Measurements from ENCODE around the gene ZNF385D.
"Not testable (repeated sequence)": the region's sequence is repeated elsewhere in the genome, so short reads cannot be mapped to it uniquely, and the experiment has no call there.

Gene ZNF385D

DNA sequence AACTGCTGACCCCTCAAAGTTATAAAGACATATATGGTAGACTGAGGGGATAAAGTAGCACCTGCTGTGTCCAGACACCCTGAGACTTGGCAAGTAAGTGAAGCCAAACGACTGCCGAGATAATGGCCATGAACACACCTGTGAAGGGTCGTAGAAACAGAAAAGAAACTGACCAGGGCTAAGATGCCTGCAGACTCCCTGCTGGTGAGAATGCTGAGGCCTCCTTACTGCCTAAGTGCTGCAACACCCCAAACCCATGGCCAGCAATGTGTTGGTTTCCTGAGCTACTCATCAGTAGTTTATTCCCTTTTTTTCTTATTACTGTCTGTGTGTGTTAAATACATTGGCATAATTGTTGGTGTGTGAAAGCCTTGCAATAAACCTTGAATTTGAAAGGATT lies 233.8 kb downstream of the ZNF385D start:
- no peak for DNase-seq (ENCODE audit: low read depth)

DNA sequence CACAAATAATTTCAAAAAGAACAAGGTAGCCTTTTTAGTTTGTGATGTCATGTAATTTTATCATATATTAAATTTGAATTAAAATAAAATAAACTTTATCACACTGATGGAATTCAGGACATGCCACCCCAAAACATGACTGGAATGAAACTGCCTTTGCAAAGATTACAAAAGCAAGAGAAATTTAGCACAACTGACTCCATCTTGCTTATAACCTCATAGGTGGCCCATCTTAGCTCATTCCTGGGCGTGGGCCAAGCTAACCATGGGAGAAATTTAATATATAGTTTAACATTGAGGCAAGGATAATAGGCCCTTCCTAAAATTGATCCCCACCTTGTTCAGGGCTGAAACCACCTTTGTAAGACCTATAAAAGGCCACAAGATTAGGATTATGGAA lies 235.6 kb downstream of the ZNF385D start:
- no peak for DNase-seq (ENCODE audit: low read depth)

DNA sequence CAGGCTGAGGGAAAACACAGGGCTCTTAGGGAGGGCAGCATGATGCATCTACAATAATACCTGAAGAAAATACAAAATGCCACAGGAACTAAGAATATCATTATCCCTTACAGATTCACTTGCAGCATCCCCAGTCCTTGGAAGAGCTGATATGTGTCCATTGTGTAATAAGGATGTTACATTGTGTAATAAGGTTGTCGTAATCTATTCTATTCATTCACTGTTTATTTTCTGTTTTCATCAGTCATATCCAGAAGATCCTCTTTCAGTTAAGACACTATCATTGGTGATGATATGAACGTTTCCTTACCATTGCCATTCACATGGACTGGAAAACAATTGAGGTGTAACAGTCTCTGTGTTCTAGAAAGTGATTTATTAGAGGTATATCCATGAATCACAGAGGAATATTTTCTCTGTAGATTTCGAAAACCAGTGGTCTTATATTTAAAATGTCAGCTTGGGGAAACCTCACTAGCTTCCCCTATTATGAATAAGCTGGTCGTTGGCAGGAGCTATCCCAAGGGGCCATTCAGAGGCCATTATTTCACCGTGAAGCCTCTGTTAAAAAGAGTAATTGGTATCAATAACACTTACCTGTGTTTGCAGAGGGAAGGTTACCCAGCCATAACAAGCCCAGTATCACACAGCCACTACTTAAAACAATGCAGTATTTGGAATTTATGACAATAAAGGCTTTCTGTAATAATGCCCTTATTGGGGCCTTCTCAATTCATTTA lies 241.1 kb downstream of the ZNF385D start:
- no peak for DNase-seq (ENCODE audit: low read depth)

DNA sequence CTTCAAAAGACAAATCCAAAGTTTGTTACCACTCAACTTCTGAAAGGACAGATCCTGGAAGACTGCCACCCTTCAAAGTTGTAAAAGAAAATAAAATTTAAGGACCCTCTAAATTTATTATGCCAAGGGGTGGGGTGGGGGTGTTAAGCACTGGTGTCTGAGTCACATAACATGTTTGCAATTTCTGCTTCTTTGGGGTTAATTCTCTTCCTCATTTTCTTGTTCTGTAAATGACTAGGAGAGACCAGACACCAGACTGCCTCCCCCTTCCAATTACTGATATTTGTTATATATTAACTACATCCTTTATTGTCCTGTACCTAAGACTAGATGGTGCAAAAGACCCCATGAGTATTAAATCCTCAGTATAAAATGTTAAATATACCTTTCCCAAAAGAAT lies 242.8 kb downstream of the ZNF385D start:
- DNase-seq (ENCODE audit: low read depth) = no peak

DNA sequence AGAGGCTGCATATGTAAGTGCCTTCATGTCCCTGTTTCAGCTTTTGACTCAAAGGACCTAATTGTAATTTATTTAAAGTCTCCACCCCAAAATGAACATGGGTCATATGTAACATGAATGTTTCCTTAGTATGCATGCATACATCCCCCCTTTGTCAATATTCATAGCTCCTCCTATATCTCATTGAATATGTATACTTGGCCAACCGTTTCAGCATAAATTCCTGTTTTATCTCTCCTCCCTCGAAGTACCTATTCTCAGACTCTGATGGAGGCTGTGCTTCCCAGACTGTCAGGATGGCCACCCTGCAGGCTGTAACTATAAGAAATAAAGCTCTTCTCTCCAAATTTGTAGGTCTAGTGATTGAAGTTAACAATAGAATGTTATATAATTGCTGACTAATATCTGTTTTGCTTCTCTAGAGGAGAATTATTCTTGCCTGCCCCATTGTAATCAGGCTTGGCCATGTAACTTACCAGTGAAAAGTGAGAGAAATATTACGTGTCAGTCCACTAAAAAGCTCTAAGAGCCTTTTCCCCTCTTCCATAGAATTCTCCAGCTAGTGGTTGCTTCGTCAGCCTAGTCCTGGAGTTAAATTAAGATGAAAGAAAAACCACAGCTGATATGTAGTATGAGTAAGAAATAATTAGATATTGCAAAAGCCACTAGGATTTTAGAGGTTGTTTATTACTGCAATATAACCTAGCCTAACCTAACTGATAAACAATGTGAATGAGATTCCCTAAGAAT lies 245.1 kb downstream of the ZNF385D start:
- no peak for DNase-seq (ENCODE audit: low read depth)

DNA sequence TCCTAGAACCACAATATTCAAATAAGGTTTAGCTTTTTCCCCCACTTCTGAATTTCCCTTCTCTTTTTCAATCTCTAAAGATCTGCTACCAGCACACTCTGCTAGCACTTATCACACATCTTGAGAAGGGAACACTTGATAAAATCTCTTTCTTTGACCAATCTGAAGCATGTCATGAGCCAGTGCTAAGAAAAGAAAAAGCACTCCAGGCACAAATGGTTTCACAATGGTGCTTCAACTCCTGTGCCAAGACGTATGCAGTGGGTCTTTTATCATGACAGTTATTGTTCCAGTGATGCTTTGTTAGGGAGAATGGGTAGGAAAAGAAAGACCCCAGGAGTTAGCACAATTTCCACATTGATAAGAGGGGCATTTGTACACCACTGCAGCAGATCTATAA lies 248.4 kb downstream of the ZNF385D start:
- no peak for DNase-seq (ENCODE audit: low read depth)

DNA sequence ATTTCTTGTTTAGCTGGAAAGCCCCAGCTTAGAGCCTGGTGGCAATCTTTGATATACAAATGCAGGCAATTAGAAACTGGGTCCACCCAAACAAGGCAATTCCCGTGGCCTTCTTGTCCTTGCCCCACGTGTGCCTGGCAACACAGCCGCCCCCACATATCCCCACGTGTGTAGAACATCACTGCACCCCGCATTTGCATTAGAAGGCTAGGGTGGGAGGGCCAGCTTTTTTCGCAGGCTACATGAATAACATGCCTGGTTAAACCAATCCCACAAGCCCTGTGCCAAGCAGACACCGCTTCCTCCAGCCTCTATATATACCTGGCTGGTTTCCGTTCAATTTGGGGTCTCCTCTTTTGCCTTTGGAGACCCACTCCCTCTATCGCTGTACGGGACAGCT lies 250.2 kb downstream of the ZNF385D start:
- DNase-seq (ENCODE audit: low read depth) = no peak

DNA sequence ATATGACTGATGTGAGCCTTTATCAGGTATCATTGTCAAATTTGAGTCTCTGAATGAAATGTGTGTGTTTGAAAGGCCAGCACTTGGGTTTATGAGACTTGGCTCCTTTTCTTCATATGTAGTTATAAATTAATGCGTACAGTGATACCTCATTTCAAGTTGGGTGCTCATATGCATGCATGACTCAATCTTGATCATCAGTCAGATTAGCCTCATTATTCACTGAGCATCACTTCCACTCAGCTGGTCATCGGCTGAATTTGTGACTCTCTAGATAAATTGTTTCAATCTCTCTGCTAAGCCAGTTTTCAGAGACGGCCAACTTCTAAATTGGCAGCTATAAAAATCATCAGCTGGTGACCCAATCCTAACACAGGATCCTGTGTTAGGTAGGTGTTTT lies 260.3 kb downstream of the ZNF385D start:
- DNase-seq (ENCODE audit: low read depth) = not testable (repeated sequence)

DNA sequence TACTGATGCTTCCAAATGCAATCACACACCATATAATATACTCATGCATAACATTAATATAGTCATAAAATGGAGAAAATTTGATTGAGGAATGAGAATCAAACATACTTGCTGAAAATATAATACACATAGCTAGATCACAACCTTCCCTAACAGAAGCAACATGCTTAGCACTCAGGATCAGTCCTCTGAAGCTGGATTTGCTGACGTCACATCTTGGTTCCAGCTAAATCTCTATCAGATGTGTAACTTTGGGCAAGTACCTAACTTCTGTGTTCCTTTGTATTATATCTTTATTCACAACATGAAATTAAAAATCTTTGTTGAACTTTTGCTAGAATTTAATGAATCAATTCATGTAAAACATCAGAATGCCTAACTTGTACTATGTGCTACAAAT lies 263.5 kb downstream of the ZNF385D start:
- DNase-seq (ENCODE audit: low read depth) = no peak

DNA sequence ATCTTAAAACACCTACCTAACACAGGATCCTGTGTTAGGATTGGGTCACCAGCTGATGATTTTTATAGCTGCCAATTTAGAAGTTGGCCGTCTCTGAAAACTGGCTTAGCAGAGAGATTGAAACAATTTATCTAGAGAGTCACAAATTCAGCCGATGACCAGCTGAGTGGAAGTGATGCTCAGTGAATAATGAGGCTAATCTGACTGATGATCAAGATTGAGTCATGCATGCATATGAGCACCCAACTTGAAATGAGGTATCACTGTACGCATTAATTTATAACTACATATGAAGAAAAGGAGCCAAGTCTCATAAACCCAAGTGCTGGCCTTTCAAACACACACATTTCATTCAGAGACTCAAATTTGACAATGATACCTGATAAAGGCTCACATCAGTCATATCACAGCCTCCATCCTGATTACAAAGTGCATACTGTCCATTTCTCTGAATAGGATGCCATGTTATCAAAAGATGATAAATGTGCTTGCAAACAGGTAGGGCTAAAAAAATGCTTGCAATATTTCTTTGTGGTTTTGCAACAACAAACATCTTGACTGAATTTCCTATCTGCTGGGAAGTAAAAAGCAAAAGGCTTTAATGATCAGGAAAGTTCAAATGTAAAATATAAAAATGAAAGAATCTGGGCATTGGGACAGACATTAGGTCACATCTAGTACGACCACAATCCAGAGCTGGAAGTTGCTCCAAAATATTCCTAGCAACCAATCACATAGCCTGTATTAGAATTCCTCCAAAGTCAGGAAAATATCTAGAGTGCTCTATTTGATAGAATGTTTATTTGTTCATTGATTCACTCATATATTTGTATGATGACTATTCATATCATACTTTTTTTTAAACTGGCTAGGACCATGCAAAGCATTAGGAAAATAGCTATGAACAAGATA lies 264.7 kb downstream of the ZNF385D start:
- not testable (repeated sequence) for DNase-seq (ENCODE audit: low read depth)

DNA sequence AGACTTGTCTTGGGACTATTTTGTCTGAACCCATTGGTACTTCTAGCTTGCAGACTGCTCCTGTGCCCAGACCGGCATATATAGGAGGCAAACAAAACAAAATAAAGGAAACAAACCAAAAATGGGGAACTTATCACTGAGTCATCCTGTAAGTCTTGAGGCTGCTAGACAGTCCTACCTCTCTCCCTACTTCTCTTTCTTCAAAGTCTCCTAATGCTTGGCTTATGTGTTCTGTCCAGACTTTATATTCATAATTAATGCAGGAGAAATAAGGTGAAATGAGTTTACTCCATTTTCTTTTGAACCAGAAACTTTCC lies 266.2 kb downstream of the ZNF385D start:
- DNase-seq (ENCODE audit: low read depth) = no peak

DNA sequence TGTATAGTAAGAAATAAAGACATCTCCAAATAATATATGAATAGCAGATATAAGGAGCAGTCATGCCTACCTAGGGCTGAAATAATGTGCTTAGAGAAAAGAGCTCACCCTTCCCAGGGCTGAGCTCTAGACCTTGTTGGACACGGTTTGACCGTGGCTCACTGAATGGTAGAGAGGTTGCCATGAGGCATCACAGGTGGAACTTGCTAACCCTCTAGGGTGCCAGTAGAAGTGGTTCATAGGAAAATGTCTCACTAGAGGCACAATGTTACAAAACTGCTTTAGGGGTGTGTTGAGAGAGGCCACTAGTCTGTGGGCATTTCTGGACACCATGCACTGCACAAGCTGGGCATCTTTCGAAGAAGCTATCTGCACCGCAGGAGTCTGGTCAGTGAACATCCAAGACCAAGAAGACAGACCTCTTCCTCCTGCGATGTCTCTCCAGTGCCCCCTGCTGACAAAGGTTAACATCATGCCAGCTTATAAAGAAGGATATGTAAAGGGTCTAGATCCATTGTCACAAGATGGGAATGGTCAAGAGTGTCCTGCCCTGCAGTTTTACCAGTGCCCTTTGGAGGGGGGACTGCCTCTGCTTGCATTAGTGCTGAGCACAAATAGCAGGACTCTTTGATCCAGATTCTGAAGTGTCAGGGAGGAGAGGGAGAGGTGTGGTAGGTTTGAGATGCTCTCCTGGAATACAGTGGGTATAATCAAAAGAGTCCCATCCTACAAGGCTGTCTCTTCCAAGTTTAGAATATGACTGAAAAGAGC lies 266.8 kb downstream of the ZNF385D start:
- no peak for DNase-seq (ENCODE audit: low read depth)

DNA sequence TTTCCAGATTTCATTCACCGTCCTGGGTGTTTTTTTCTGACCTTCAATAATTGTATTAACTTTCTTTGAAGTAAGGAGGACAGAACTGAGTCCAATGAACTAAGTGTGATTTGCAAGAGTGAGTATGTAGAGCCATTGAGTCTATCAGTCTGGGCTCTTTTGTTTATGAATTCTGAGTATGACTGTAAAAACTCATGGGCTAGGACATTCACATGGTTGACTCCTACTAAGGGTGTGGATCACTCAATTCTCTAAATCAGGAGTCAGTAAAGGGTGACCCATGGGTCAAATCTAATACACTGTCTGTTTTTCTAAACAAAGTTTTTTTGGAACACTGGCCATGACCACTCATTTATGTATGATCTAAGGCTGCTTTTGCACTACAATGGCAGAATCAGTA lies 269.0 kb downstream of the ZNF385D start:
- DNase-seq (ENCODE audit: low read depth) = no peak

DNA sequence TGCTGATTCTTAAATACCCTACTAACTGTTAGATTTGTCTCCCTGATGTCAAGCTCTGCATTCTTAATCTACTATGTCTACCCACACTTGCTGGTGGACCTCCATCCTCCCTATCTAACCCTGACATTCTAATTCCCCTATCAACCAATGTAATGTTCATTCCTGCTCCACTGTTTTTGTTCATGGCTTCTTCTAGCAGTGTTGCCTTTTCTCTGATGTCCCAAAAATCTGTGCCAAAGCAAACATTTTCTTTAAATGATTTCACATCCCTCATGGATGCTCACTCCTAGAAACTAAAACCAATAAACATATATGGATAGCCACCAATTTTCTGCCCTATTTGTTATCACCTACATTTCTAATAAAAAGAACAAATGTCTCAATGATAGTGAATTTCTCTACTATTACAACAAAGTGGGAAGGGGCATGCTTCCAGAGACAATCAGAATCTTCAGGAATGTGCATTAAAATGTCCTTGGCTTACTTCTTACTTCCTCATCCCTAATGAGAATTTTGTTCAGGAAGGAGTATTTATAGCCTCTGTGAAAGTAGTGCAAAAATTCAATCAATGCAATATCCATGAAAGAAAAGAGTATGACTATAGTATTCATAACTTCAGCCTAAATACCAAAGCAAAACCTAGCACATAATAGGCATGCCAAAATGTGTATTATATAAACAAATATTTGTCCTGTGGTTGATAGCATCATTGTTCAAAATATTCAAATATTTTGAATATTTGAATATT lies 273.3 kb downstream of the ZNF385D start:
- DNase-seq (ENCODE audit: low read depth) = no peak

DNA sequence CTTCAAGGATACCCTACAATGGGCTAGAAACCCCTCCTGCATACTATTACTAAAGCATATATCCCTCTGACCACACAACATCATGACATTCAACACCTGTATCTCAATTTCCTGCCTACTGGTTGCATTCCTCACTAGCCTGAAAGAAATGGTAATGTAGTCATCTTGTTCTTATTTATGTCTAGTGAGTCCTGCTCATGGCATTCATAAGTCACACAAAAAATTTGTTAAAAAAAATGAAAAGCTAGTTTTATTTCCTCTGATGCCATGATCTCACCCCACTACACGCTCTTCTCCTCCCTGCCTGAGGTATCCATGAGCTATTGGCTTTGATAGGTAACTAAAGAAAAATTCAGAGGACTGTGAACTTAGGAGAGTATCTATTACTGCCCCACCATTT lies 284.5 kb downstream of the ZNF385D start:
- DNase-seq (ENCODE audit: low read depth) = no peak

DNA sequence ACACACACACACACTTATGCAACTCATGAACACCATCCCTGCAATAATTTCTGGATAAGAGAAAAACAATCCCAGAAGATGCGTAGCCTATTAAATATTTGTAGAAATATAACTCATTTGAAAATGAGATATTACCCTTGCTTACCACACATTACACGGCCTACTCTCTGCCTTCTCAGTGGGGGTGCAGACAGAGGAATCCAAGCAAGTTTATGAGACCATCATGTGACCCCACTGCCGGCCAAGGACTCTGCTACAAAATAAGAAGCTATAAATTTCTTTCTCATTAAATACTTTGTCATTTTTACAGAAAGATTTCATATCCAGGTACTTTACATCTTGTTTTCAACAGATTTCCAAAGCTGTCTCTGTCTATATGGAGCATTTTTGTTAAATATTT lies 286.3 kb downstream of the ZNF385D start:
- DNase-seq (ENCODE audit: low read depth) = no peak

DNA sequence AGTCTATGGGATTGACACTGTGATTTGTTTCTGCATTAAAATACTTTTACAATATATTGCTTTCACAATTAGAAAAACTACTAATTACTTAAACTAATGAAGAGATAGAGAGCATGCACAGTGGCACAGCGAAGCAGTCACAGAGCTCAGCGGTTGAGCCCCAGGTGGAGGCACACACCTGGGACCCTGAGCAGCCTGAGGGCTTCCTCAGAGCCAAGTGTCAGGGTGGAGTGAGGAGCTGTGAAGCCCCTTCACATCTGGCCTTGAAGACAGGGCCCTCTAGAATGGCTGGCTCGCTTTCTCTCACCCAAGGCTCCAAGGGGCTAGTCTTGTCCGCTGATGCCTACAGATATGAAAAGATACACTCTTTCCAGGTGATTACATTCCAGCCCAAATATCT lies 287.7 kb downstream of the ZNF385D start:
- no peak for DNase-seq (ENCODE audit: low read depth)

DNA sequence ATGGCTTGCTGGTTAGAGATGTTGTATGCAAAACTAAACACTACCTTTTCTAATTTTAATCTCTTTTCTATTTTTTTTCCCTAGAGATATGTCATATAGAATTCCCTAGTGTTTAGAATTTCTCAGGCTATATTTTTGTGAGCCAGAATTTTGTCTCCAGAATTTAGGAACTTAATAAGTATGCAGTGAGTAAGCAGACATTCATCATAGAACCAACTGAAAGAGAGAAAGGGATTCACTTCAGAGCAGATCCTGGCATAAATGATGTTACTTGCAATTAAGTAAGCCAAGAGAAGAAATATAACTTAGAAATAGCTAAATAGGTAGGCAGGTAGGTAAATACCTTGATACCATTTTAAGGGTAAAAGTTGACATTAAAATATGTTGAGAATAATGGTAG lies 288.9 kb downstream of the ZNF385D start:
- no peak for DNase-seq (ENCODE audit: low read depth)

DNA sequence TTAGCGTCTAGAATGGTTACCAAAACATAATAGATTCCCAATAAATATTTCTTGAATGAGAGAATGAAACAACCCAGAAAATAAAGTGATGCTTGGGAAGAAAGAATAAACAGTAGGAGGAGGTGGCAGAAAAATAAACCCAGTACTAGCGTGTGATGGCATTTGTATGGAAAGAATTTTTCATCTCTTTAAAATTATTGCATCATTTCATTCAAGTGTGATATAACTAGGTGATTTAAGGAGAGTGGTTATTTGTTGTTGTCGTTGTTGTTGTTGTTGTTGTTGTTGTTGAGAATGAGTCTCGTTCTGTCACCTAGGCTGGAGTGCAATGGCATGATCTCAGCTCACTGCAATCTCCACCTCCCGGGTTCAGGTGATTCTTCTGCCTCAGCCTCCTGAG lies 293.9 kb downstream of the ZNF385D start:
- DNase-seq (ENCODE audit: low read depth) = no peak

DNA sequence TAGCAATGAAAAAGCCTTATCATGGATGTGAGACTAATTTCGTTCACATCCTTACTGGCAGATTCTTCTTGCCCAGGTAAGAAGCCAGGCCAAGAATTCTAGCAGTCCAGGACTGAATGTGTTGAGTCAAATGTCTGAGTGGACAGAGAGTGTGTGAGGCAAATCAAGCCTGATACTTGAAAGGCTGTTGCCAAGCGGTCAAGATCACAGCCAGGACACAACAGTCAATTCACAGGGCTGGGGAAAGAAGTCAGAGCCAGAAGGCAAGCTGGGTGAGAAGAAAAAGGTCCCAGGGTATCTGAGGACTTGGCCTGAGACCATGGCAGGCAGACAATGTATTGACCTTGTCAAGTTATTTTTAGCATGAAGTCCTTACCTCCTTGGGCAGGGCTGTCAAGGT lies 301.3 kb downstream of the ZNF385D start:
- DNase-seq (ENCODE audit: low read depth) = no peak

DNA sequence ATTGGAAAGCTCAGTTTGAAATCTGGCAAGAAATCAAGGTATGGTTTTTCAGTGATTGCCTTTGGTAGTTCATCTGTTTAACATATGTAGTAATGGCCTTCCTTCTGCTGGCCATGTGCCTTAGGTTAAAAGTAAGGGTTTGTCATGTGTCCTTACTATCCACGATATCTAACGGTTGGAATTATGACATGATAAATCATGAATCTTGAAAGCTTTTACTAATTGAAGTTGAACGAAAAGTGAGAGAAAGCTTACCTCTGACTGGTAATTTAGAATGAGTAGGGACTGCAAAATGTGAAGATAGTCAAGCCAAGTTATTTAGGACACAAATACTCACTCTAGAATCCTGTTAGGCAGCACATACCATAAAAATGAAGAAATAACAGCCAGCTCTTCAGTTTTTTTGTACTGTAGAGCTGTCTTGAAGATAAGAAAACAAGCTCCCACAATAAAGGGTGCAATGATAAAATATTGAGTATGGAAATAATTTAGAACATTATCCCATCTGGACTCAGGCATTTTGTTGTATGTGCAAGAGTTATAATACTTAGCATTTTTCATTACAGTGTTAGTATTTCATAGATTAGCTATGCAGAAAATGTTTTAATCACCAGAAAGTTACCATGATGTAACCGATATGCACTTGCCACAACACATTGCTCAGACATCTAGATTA lies 303.4 kb downstream of the ZNF385D start:
- DNase-seq (ENCODE audit: low read depth) = no peak

Measured in stimulated activated CD8-positive, alpha-beta memory T cell treated with anti-CD3 and anti-CD28 coated beads, Interleukin-4, amount 100 ng/mL, for 24 hours (primary cell).